Measurements from ENCODE around the gene TP53RK. TPM values are rescaled to one million over a fixed set of nuclear protein-coding genes. Genes with fewer than 3 reads are reported as not detected.

Gene TP53RK
- total and polyA plus RNA-seq, 3 experiments from 2014 or later = 14.1 to 17.4 (median 16.6) TPM

GRCh38 chr20:46710153-46710913 is 21.1 kb upstream of the TP53RK start:
- no peaks in the 10 kb centered on the region for H3K36me3 ChIP-seq (ENCODE audit: insufficient read depth, low read length)
- H3K27ac ChIP-seq (ENCODE audit: low read depth, low read length) = no peak overlapping the region
- CTCF ChIA-PET = no interaction called here
- Mint-ChIP-seq H3K9me3 (peaks cover 0 to 9% (median 9%) of the 10 kb centered on the region in 5 donors), H3K27ac (peak overlapping the region in 1 of 8 donors; percentile 67), H3K27me3 (peaks cover 50 to 81% of the 10 kb centered on the region in 2 donors), H3K36me3 (no peaks in the 10 kb centered on the region), H3K4me1 (peaks cover 10 to 13% (median 12%) of the 10 kb centered on the region in 3 donors), H3K4me3 (peak overlapping the region in 6 of 7 donors; percentile 57 to 86 (median 64))
- POLR2A ChIA-PET = no interaction called here
- H3K4me3 ChIP-seq (ENCODE audit: low read length) = no peak overlapping the region
- no peak for DNase-seq
- H3K4me1 ChIP-seq (ENCODE audit: insufficient read depth, low read length) = peaks cover 5% of the 10 kb centered on the region
- no peaks in the 10 kb centered on the region for H3K9me3 ChIP-seq (ENCODE audit: low read length)
- peaks cover 28% of the 10 kb centered on the region for H3K27me3 ChIP-seq (ENCODE audit: insufficient read depth, low read length, poor library complexity, severe bottlenecking)

- peak within 1 kb of the TSS in 1 of 8 donors; percentile 67 for H3K27ac Mint-ChIP-seq
- H3K9me3 Mint-ChIP-seq = peaks cover 0 to 9% (median 9%) of the 10 kb centered on the region in 5 donors
- peak in 1 of 5 donors; percentile 5 for DNase-seq
- H3K4me1 Mint-ChIP-seq = peaks cover 10 to 13% (median 12%) of the 10 kb centered on the region in 3 donors
- Histone ChIP-seq H3K27ac (ENCODE audit: low read depth, low read length) (no peak within 1 kb of the TSS), H3K36me3 (ENCODE audit: insufficient read depth, low read length) (no peaks in the 10 kb centered on the region), H3K4me3 (ENCODE audit: low read length) (no peak within 1 kb of the TSS), H3K4me1 (ENCODE audit: insufficient read depth, low read length) (peaks cover 5% of the 10 kb centered on the region), H3K9me3 (ENCODE audit: low read length) (no peaks in the 10 kb centered on the region), H3K27me3 (ENCODE audit: insufficient read depth, low read length, poor library complexity, severe bottlenecking) (peaks cover 23% of the 10 kb centered on the region)
- H3K4me3 Mint-ChIP-seq = peak within 1 kb of the TSS in 6 of 7 donors; percentile 57 to 86 (median 64)
- ChIA-PET POLR2A (no interaction called here), CTCF (no interaction called here)
- H3K36me3 Mint-ChIP-seq = no peaks in the 10 kb centered on the region
- peaks cover 43 to 79% of the 10 kb centered on the region in 2 donors for H3K27me3 Mint-ChIP-seq
Measured at GRCh38 chr20:46709459-46710152, 20.4 kb upstream of the TP53RK start, which contains the start of gene SLC2A10. TSS of gene SLC2A10 (plus strand) at chr20:46709649. CDS start at chr20:46709737, 88 bp downstream.

GRCh38 chr20:46709055-46709458 is 19.8 kb upstream of the TP53RK start:
- peaks cover 5% of the 10 kb centered on the region for H3K4me1 ChIP-seq (ENCODE audit: insufficient read depth, low read length)
- Mint-ChIP-seq H3K9me3 (peaks cover 0 to 9% (median 9%) of the 10 kb centered on the region in 5 donors), H3K36me3 (no peaks in the 10 kb centered on the region), H3K27me3 (peaks cover 40 to 78% of the 10 kb centered on the region in 2 donors), H3K4me3 (peak overlapping the region in 6 of 7 donors; percentile 36 to 74 (median 54)), H3K4me1 (peaks cover 10 to 13% (median 12%) of the 10 kb centered on the region in 3 donors), H3K27ac (no peak overlapping the region)
- H3K36me3 ChIP-seq (ENCODE audit: insufficient read depth, low read length) = no peaks in the 10 kb centered on the region
- no peaks in the 10 kb centered on the region for H3K9me3 ChIP-seq (ENCODE audit: low read length)
- no peak for DNase-seq
- H3K27me3 ChIP-seq (ENCODE audit: insufficient read depth, low read length, poor library complexity, severe bottlenecking) = peaks cover 23% of the 10 kb centered on the region
- H3K4me3 ChIP-seq (ENCODE audit: low read length) = no peak overlapping the region
- POLR2A ChIA-PET = no interaction called here
- CTCF ChIA-PET = no interaction called here
- H3K27ac ChIP-seq (ENCODE audit: low read depth, low read length) = no peak overlapping the region

- peaks cover 0 to 9% (median 9%) of the 10 kb centered on the region in 5 donors for H3K9me3 Mint-ChIP-seq
- H3K36me3 Mint-ChIP-seq = no peaks in the 10 kb centered on the region
- ChIA-PET CTCF (interaction anchor here (1.0 kb wide), 1 partner anchor 25 kb away, joined by 3 read pairs; no protein-coding TSS in a partner anchor), POLR2A (no interaction called here)
- H3K9me3 ChIP-seq (ENCODE audit: low read length) = no peaks in the 10 kb centered on the region
- DNase-seq = no peak
- peak overlapping the region in 2 of 7 donors; percentile 3 to 51 for H3K4me3 Mint-ChIP-seq
- no peak overlapping the region for H3K27ac Mint-ChIP-seq
- no peak overlapping the region for H3K27ac ChIP-seq (ENCODE audit: low read depth, low read length)
- peaks cover 40 to 79% of the 10 kb centered on the region in 2 donors for H3K27me3 Mint-ChIP-seq
- H3K27me3 ChIP-seq (ENCODE audit: insufficient read depth, low read length, poor library complexity, severe bottlenecking) = peaks cover 23% of the 10 kb centered on the region
- no peaks in the 10 kb centered on the region for H3K36me3 ChIP-seq (ENCODE audit: insufficient read depth, low read length)
- peaks cover 5% of the 10 kb centered on the region for H3K4me1 ChIP-seq (ENCODE audit: insufficient read depth, low read length)
- peaks cover 10 to 13% (median 12%) of the 10 kb centered on the region in 3 donors for H3K4me1 Mint-ChIP-seq
- H3K4me3 ChIP-seq (ENCODE audit: low read length) = no peak overlapping the region
Measured at GRCh38 chr20:46708172-46708860, 19.1 kb upstream of the TP53RK start.

GRCh38 chr20:46706242-46706641 is 17.0 kb upstream of the TP53RK start:
- peaks cover 10 to 13% (median 12%) of the 10 kb centered on the region in 3 donors for H3K4me1 Mint-ChIP-seq
- peaks cover 5% of the 10 kb centered on the region for H3K4me1 ChIP-seq (ENCODE audit: insufficient read depth, low read length)
- H3K27ac ChIP-seq (ENCODE audit: low read depth, low read length) = no peak overlapping the region
- no peaks in the 10 kb centered on the region for H3K36me3 ChIP-seq (ENCODE audit: insufficient read depth, low read length)
- H3K27ac Mint-ChIP-seq = no peak overlapping the region
- POLR2A ChIA-PET = no interaction called here
- no peak for DNase-seq
- H3K36me3 Mint-ChIP-seq = no peaks in the 10 kb centered on the region
- CTCF ChIA-PET = interaction anchor here (1.3 kb wide), 1 partner anchor 9 kb away, joined by 3 read pairs; no protein-coding TSS in a partner anchor
- peaks cover 31 to 78% of the 10 kb centered on the region in 2 donors for H3K27me3 Mint-ChIP-seq
- peaks cover 23% of the 10 kb centered on the region for H3K27me3 ChIP-seq (ENCODE audit: insufficient read depth, low read length, poor library complexity, severe bottlenecking)
- no peak overlapping the region for H3K4me3 Mint-ChIP-seq
- peaks cover 0 to 9% (median 9%) of the 10 kb centered on the region in 5 donors for H3K9me3 Mint-ChIP-seq
- H3K9me3 ChIP-seq (ENCODE audit: low read length) = no peaks in the 10 kb centered on the region
- no peak overlapping the region for H3K4me3 ChIP-seq (ENCODE audit: low read length)

DNA sequence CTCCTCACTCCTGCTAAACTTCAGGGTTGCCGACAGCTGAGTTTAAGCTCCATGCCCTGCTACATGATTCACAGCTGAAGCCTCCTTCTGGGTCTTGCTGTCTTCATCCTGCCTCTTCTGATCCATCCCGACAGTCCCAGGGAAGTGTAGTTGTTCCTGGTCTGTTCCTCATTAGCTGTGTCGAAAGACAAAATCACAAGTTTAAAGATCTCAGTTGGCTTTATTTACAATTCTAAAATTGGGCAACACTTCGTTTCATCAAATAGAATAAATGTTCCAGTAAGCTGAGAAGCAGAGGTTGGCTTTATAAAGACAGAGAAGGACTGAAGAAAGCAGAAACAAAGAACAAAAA is 16.1 kb upstream of the TP53RK start:
- Histone ChIP-seq H3K27me3 (ENCODE audit: insufficient read depth, low read length, poor library complexity, severe bottlenecking) (peaks cover 22% of the 10 kb centered on the region), H3K36me3 (ENCODE audit: insufficient read depth, low read length) (no peaks in the 10 kb centered on the region), H3K27ac (ENCODE audit: low read depth, low read length) (no peak overlapping the region), H3K4me1 (ENCODE audit: insufficient read depth, low read length) (peaks cover 5% of the 10 kb centered on the region), H3K9me3 (ENCODE audit: low read length) (no peaks in the 10 kb centered on the region), H3K4me3 (ENCODE audit: low read length) (no peak overlapping the region)
- ChIA-PET POLR2A (no interaction called here), CTCF (interaction anchor here (1.3 kb wide), 1 partner anchor 8 kb away, joined by 3 read pairs; no protein-coding TSS in a partner anchor)
- Mint-ChIP-seq H3K4me3 (no peak overlapping the region), H3K27ac (no peak overlapping the region), H3K9me3 (peaks cover 0 to 9% (median 9%) of the 10 kb centered on the region in 5 donors), H3K4me1 (peaks cover 8 to 11% (median 10%) of the 10 kb centered on the region in 3 donors), H3K36me3 (no peaks in the 10 kb centered on the region), H3K27me3 (peaks cover 25 to 78% of the 10 kb centered on the region in 2 donors)
- no peak for DNase-seq

DNA sequence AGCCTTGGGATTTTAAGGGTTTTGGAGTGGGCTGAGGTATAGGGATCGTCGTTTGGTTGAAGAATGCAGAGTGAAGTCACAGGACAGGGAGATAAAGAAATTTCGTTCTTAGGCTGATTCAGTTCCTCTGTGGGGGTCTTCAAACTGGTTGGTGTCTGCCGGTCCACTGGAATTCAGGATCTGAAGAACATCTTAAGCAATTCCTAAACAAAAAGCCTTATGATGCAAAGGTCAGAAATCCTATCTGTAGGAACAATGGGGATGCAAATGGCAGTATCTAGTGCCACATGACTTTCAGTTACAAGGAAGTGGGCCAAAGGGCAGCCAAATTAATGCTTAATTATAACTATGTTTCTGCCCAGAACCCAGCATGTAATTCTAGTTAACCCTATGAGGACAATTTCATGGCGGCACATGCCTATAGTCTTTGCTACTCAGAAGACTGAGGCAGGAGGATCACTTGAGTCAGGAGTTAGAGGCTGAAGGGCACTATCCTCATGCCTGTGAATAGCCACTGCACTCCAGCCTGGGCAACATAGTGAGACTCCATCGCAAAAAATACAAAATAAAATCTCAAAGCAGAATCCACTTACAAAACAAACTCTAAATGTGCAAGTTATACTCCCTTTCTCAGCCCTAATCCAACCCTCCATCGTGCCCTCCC is 15.6 kb upstream of the TP53RK start:
- Mint-ChIP-seq H3K27ac (no peak overlapping the region), H3K4me3 (no peak overlapping the region), H3K9me3 (peaks cover 0 to 11% (median 9%) of the 10 kb centered on the region in 5 donors), H3K27me3 (peaks cover 25 to 78% of the 10 kb centered on the region in 2 donors), H3K4me1 (peaks cover 4 to 6% (median 5%) of the 10 kb centered on the region in 3 donors), H3K36me3 (no peaks in the 10 kb centered on the region)
- ChIA-PET POLR2A (no interaction called here), CTCF (interaction anchor here (1.3 kb wide), 1 partner anchor 8 kb away, joined by 3 read pairs; no protein-coding TSS in a partner anchor)
- Histone ChIP-seq H3K9me3 (ENCODE audit: low read length) (no peaks in the 10 kb centered on the region), H3K27ac (ENCODE audit: low read depth, low read length) (no peak overlapping the region), H3K27me3 (ENCODE audit: insufficient read depth, low read length, poor library complexity, severe bottlenecking) (peaks cover 17% of the 10 kb centered on the region), H3K4me1 (ENCODE audit: insufficient read depth, low read length) (peaks cover 1% of the 10 kb centered on the region), H3K4me3 (ENCODE audit: low read length) (no peak overlapping the region), H3K36me3 (ENCODE audit: insufficient read depth, low read length) (no peaks in the 10 kb centered on the region)
- DNase-seq = no peak
